Esophagus muscularis mucosa (tissue), 4 donors: ENCODE measurements around the gene NSD2. TPM values are rescaled to one million over a fixed set of nuclear protein-coding genes. Genes with fewer than 3 reads are reported as not detected.

Experiments
- DNase-seq: peaks from one replicate; pipeline ENCODE4 v3.0.0-alpha.2; 2017; ENCODE audit errors: extremely low spot score
- H3K27ac ChIP-seq, 4 donors: fragments of 200-600 bp; sonication (generic); replicated peaks in 1 of 4; 1 replicate in 3 of 4; 2 replicates in 1 of 4; pipeline ENCODE4 v1.5.1; 2016 to 2019; ENCODE audit warnings: mild to moderate bottlenecking in 1 of 4
- H3K27me3 ChIP-seq, 4 donors: fragments of 200-600 bp; sonication (generic); one replicate each; pipeline versions ENCODE4 v1.5.1 to v1.6.0; 2016 to 2019
- H3K36me3 ChIP-seq, 4 donors: fragments of 200-600 bp; sonication (generic); one replicate each; pipeline ENCODE4 v1.5.1; 2016 to 2019
- H3K4me1 ChIP-seq, 4 donors: fragments of 200-600 bp; sonication (generic); one replicate each; pipeline ENCODE4 v1.5.1; 2016 to 2019
- H3K4me3 ChIP-seq, 4 donors: fragments of 200-600 bp; sonication (generic); 1 replicate in 2 of 4; 2 replicates in 2 of 4; pipeline ENCODE4 v1.5.1; 2016 to 2019; ENCODE audit warnings: mild to moderate bottlenecking in 4 of 4, moderate library complexity in 1 of 4
- H3K9me3 ChIP-seq, 4 donors: fragments of 200-600 bp; sonication (generic); 1 replicate in 3 of 4; 2 replicates in 1 of 4; pipeline ENCODE4 v1.5.1; 2016 to 2019
- EP300 ChIP-seq: sonication (generic); formaldehyde crosslinking; IDR thresholded peaks from one replicate; pipeline ENCODE4 v1.6.1; 2017; ENCODE audit warnings: antibody characterized with exemption
- POLR2A ChIP-seq: fragments of 450-650 bp; IDR thresholded peaks from one replicate; pipeline ENCODE4 v1.6.1; 2017; ENCODE audit warnings: antibody characterized with exemption, moderate library complexity, mild to moderate bottlenecking, low read depth
- POLR2AphosphoS5 ChIP-seq, 2 donors: sonication (generic); formaldehyde crosslinking; IDR thresholded peaks; one replicate each; pipeline ENCODE4 v1.6.1; 2017; ENCODE audit warnings: antibody characterized with exemption in 2 of 2
- WGBS: methylation state at CpG from one replicate; pipeline ENCODE4 v1.1.5; 2018; 5-methylcytosine and 5-hydroxymethylcytosine counted together
- intact Hi-C: fragments of 100-400 bp; cut with DNase I; formaldehyde crosslinking; loops from one replicate; pipeline ENCODE4 v1.15.1; 2023
- total RNA-seq, 4 donors: library from RNA; depleted of rRNA; stranded (reverse); fragments of >200 nt; gene quantifications; one replicate each; pipeline versions ENCODE4 v1.1.0 to v1.2.1, GENCODE V29; 2016
- TF ChIP-seq, protein P1 (sequence below), 3 experiments: fragments of 200-600 bp in 2 of 3; fragments of 450-650 bp in 1 of 3; sonication (generic) in 2 of 3; IDR thresholded peaks; one replicate each; pipeline ENCODE4 v1.5.1; 2017 to 2019; ENCODE audit warnings: antibody characterized with exemption in 3 of 3, mild to moderate bottlenecking in 2 of 3, moderate library complexity in 1 of 3

NSD2 gene
- total RNA-seq, 4 donors from 2014 or later, result 31.8 to 44.2 (median 37.5) TPM

DNA sequence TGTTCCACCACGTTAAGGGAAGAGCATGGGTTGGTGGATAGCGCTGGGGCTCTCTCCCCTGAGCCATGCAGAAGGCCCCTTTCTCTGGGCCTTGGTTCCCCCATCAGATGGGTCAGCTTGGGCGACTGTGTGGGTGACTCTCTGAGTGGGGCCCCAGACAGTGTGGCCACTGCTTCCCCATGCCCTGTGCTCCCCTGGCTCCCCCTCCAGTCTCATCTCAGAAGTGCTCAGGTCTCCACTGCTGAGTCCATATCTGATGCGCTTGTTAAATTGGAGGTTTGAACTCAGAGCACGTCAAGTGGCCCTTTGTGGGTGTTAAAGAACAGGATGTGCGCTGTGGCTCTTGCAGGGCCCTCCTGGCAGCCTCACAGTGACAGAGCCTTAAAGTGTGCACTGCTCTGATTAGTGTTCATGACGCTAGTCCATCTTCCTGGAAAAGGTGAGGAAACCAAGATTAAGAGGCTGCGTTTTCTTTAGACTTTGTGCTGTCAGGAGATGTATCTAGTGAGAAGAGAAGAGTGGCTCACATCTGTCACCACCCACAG, 77.8 kb downstream of the NSD2 start:
- no peak overlapping the region for H3K4me3 ChIP-seq
- no peak for DNase-seq
- no peaks in the 10 kb centered on the region for H3K27me3 ChIP-seq
- TF ChIP-seq, protein P1, sequence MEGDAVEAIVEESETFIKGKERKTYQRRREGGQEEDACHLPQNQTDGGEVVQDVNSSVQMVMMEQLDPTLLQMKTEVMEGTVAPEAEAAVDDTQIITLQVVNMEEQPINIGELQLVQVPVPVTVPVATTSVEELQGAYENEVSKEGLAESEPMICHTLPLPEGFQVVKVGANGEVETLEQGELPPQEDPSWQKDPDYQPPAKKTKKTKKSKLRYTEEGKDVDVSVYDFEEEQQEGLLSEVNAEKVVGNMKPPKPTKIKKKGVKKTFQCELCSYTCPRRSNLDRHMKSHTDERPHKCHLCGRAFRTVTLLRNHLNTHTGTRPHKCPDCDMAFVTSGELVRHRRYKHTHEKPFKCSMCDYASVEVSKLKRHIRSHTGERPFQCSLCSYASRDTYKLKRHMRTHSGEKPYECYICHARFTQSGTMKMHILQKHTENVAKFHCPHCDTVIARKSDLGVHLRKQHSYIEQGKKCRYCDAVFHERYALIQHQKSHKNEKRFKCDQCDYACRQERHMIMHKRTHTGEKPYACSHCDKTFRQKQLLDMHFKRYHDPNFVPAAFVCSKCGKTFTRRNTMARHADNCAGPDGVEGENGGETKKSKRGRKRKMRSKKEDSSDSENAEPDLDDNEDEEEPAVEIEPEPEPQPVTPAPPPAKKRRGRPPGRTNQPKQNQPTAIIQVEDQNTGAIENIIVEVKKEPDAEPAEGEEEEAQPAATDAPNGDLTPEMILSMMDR (IDR thresholded peaks at IDR 0.05), result no peak
- TF ChIP-seq EP300 (no peak), POLR2AphosphoS5 (IDR thresholded peaks at IDR 0.05) (no peak)
- H3K9me3 ChIP-seq, result no peaks in the 10 kb centered on the region
- WGBS, result 87% methylated on average over 8 of the region's 8 CpGs
- peaks cover 17 to 58% (median 36%) of the 10 kb centered on the region in 4 donors for H3K36me3 ChIP-seq
- H3K27ac ChIP-seq, result no peak overlapping the region
- intact Hi-C loops, result no loop called here
- H3K4me1 ChIP-seq, result peaks cover 0 to 9% (median 3%) of the 10 kb centered on the region in 4 donors

DNA sequence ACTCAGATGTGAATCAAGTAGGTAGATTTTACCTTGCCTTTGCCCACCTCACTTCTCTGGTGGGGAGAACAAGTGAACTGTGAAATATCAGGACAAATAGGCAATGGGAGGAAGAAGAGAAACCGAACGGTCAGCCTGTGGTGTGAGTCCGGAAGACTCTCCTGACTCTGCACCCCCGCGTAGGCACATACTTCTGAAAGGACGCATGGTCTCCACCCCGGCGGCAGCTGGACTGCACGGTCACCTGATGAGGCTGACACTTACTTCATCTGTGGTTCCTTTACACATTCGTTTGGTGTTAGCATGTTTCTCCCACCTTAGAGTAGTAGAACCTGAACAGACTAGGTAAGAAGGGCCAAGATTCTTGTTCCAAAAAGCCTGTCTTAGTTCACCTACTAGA, 79.2 kb downstream of the NSD2 start:
- H3K4me1 ChIP-seq, result peaks cover 0 to 3% (median under 1%) of the 10 kb centered on the region in 4 donors
- TF ChIP-seq POLR2A, result no peak
- DNase-seq, result no peak
- no peak overlapping the region for H3K27ac ChIP-seq
- peaks cover 17 to 64% (median 46%) of the 10 kb centered on the region in 4 donors for H3K36me3 ChIP-seq
- H3K9me3 ChIP-seq, result no peaks in the 10 kb centered on the region
- intact Hi-C loops, result no loop called here
- H3K4me3 ChIP-seq, result no peak overlapping the region
- WGBS, result 90% methylated on average over 10 of the region's 10 CpGs
- no peaks in the 10 kb centered on the region for H3K27me3 ChIP-seq

DNA sequence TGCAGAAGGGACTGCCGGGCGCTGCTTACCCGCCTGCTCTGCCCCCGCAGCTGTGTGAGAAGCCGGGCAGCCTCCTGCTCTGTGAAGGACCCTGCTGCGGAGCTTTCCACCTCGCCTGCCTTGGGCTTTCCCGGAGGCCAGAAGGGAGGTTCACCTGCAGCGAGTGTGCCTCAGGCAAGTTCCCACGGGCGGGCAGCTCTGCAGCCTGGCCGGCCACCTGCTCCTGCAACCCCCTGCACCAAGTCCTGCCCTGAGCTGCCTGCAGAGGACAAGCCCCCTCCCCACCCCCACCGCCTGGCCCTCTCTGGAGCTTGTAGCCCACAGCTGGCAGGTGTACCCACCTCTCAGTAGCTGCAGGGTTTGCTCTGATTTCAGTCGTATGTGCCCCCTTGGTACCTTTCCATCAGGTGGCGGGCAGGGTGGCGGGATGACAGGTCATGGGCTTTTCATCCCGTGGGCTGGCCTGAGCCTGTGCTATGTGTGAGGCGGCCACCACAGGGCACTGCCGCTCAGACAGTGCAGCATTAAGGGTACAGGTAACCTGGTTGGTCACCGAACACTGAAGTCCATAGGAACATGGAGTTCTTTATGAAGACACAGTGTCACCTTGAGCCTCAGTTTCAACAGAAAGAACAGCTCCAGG, 81.0 kb downstream of the NSD2 start:
- H3K27me3 ChIP-seq, result no peaks in the 10 kb centered on the region
- H3K27ac ChIP-seq, result no peak overlapping the region
- no peak overlapping the region for H3K4me3 ChIP-seq
- no peak for DNase-seq
- 95% methylated on average over 11 of the region's 20 CpGs for WGBS
- intact Hi-C loops, result no loop called here
- H3K9me3 ChIP-seq, result no peaks in the 10 kb centered on the region
- H3K36me3 ChIP-seq, result peaks cover 17 to 75% (median 57%) of the 10 kb centered on the region in 4 donors
- TF ChIP-seq POLR2AphosphoS5 (IDR thresholded peaks at IDR 0.05), result no peak
- no peak for TF ChIP-seq POLR2A
- no peak for TF ChIP-seq EP300
- TF ChIP-seq, protein P1 (IDR thresholded peaks at IDR 0.05), result no peak
- no peaks in the 10 kb centered on the region for H3K4me1 ChIP-seq

DNA sequence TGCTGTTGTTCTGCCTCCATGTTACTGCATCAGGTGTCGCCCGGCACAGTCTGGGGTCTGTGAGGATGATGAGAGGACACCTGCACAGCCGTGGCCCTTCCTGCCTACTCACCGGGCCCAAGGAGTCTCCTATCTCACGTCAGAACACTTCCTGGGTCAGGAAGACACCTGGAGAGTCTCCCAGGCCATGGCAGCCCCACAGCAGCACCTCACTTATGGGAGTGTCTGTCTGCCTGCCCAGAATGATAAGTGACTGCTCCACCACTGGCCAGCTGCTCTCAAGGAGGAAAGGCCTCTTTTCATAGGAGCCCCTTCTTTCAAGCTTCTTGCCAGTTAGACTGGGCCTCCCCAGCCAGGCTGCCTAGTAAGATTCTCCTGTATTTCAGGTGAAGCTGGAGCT, 81.5 kb downstream of the NSD2 start:
- Histone ChIP-seq H3K27ac (no peak overlapping the region), H3K4me1 (no peaks in the 10 kb centered on the region), H3K36me3 (peaks cover 17 to 80% (median 57%) of the 10 kb centered on the region in 4 donors), H3K27me3 (no peaks in the 10 kb centered on the region), H3K4me3 (no peak overlapping the region), H3K9me3 (no peaks in the 10 kb centered on the region)
- no peak for DNase-seq
- 87% methylated on average over 5 of the region's 5 CpGs for WGBS
- intact Hi-C loops, result no loop called here
- TF ChIP-seq POLR2A, result no peak
- no peak for TF ChIP-seq EP300
- TF ChIP-seq, protein P1 (IDR thresholded peaks at IDR 0.05), result no peak
- no peak for TF ChIP-seq POLR2AphosphoS5 (IDR thresholded peaks at IDR 0.05)

DNA sequence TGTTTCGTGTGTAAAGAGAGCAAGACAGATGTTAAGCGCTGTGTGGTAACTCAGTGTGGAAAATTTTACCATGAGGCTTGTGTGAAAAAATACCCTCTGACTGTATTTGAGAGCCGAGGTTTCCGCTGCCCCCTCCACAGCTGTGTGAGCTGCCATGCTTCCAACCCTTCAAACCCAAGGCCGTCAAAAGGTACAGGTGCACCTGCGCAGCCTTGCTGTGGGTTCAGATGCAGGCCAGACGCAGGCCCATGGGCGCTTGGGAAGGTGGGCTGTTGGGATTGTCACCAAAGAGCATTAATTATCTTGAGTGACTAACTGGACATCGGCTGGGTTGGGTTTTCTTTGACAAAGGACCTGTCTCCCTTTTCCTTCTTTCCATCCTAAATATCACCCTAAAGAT, 82.1 kb downstream of the NSD2 start:
- WGBS, result 94% methylated on average over 9 of the region's 9 CpGs
- Histone ChIP-seq H3K27me3 (no peaks in the 10 kb centered on the region), H3K4me3 (no peak overlapping the region), H3K9me3 (no peaks in the 10 kb centered on the region), H3K36me3 (peaks cover 22 to 80% (median 60%) of the 10 kb centered on the region in 4 donors), H3K27ac (no peak overlapping the region), H3K4me1 (no peaks in the 10 kb centered on the region)
- TF ChIP-seq POLR2A, result no peak
- TF ChIP-seq, protein P1 (IDR thresholded peaks at IDR 0.05), result no peak
- TF ChIP-seq POLR2AphosphoS5 (IDR thresholded peaks at IDR 0.05), result no peak
- TF ChIP-seq EP300, result no peak
- intact Hi-C loops, result no loop called here
- no peak for DNase-seq
